ENCODE measurements around the gene DISP1.

DISP1 gene

DNA sequence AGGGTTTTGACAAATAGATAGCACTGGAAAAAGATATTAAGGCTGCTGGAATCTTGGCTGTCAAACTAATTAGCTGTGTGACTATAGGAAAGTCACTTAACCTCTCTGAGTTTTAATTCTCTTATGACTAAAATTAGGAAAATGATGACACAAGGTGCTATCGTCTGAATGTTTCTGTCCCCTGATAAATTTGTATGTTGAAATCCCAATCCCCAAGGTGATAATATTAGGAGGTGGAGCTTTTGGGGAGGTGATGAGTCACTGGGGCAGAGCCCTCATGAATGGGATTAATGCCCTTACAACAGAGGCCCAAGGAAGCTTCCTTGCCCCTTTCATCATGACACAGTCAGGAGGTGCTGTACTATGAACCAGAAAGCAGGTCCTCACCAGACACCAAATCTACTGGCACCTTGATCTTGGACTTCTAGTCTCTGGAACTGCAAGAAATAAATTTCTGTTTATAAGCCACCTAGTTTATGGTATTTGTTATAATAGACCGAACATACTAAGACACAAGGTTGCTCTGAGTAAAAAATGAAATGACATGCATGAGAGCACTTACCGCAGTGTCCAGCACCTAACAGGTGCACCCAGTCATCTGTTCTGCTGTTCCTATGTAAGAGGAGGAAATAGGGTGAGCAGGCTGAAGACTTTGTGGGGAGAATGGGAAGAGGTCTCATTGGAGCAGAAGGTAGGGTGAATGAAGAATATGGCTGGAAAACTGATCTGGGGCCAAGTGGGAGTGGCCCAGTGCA lies 26.3 kb upstream of the DISP1 start:
- no peak overlapping the region for H2BK15ac ChIP-seq (ENCODE audit: low read depth, poor library complexity, severe bottlenecking)
- no peak overlapping the region for H3K23ac ChIP-seq (ENCODE audit: low read length in 2 of 2)
- 91% methylated on average over 3 of the region's 3 CpGs for WGBS
- H3K36me3 ChIP-seq (ENCODE audit: control insufficient read depth in 1 of 2, insufficient read depth in 2 of 2, low read depth in 1 of 2, low read length in 2 of 2), result no peaks in the 10 kb centered on the region
- H2BK12ac ChIP-seq (ENCODE audit: low read length in 2 of 2), result no peak overlapping the region
- no peak overlapping the region for H3K27ac ChIP-seq (ENCODE audit: low read length, poor library complexity, severe bottlenecking)
- H4K91ac ChIP-seq (ENCODE audit: low read length), result no peak overlapping the region
- DNase-seq, result no peak
- H3K9me3 ChIP-seq (ENCODE audit: control insufficient read depth, low read length), result no peaks in the 10 kb centered on the region
- H2AK5ac ChIP-seq (ENCODE audit: low read length, severe bottlenecking), result no peak overlapping the region
- peaks cover 3% of the 10 kb centered on the region for H3K4me1 ChIP-seq (ENCODE audit: control insufficient read depth, insufficient read depth, low read depth, low read length)
- no peak overlapping the region for H2BK5ac ChIP-seq (ENCODE audit: low read depth, low read length, poor library complexity, severe bottlenecking)
- H3K14ac ChIP-seq (ENCODE audit: low read length in 2 of 2), result no peak overlapping the region
- no peak overlapping the region for H2AFZ ChIP-seq (ENCODE audit: low read depth, low read length)
- no peak overlapping the region for H3K4me3 ChIP-seq (ENCODE audit: insufficient read depth in 1 of 2, low read depth in 1 of 2, low read length in 2 of 2)
- peak overlapping the region; percentile 4 for H3K9ac ChIP-seq (ENCODE audit: low read length)
- H3K18ac ChIP-seq (ENCODE audit: low read depth in 1 of 2, low read length in 2 of 2), result no peak overlapping the region
- no peak overlapping the region for H3K4me2 ChIP-seq (ENCODE audit: low read length, poor library complexity, severe bottlenecking)
- no peak overlapping the region for H3K4ac ChIP-seq (ENCODE audit: low read depth in 1 of 2, low read length in 2 of 2)
- no peak overlapping the region for H2BK120ac ChIP-seq (ENCODE audit: low read depth, low read length)
- no peaks in the 10 kb centered on the region for H3K79me1 ChIP-seq (replicated peaks; ENCODE audit: low read length, poor library complexity, severe bottlenecking)
- H4K8ac ChIP-seq (ENCODE audit: low read length), result no peak overlapping the region
- peaks cover 0 to 17% of the 10 kb centered on the region in 2 experiments for H3K27me3 ChIP-seq (ENCODE audit: control insufficient read depth in 1 of 2, insufficient read depth in 1 of 2, low read length in 2 of 2)

DNA sequence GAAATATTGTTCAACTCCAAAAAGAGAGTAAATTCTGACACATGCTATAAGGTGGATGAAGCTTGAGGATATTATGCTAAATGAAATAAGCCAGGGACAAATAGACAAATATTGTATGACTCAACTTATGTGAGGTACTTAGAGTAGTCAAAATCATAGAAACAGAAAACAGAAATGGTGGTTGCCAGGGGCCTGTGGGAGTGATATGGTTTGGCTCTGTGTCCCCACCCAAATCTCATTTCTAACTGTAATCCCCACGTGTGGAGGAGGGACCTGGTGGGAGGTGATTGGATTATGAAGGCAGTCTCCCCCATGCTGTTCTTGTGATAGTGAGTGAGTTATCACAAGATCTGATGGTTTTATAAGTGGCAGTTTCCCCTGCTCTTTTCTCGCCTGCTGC lies 24.7 kb upstream of the DISP1 start:
- Histone ChIP-seq H2BK5ac (ENCODE audit: low read depth, low read length, poor library complexity, severe bottlenecking) (no peak overlapping the region), H4K91ac (ENCODE audit: low read length) (no peak overlapping the region), H2BK12ac (ENCODE audit: low read length in 2 of 2) (no peak overlapping the region), H3K4me2 (ENCODE audit: low read length, poor library complexity, severe bottlenecking) (no peak overlapping the region), H3K27ac (ENCODE audit: low read length, poor library complexity, severe bottlenecking) (no peak overlapping the region), H3K9ac (ENCODE audit: low read length) (no peak overlapping the region), H3K23ac (ENCODE audit: low read length in 2 of 2) (no peak overlapping the region), H3K4ac (ENCODE audit: low read depth in 1 of 2, low read length in 2 of 2) (no peak overlapping the region), H4K8ac (ENCODE audit: low read length) (no peak overlapping the region), H3K9me3 (ENCODE audit: control insufficient read depth, low read length) (no peaks in the 10 kb centered on the region), H3K79me1 (replicated peaks; ENCODE audit: low read length, poor library complexity, severe bottlenecking) (no peaks in the 10 kb centered on the region), H2BK120ac (ENCODE audit: low read depth, low read length) (no peak overlapping the region), H2AK5ac (ENCODE audit: low read length, severe bottlenecking) (no peak overlapping the region), H3K27me3 (ENCODE audit: control insufficient read depth in 1 of 2, insufficient read depth in 1 of 2, low read length in 2 of 2) (peaks cover 0 to 11% of the 10 kb centered on the region in 2 experiments), H3K18ac (ENCODE audit: low read depth in 1 of 2, low read length in 2 of 2) (no peak overlapping the region), H3K4me1 (ENCODE audit: control insufficient read depth, insufficient read depth, low read depth, low read length) (peaks cover 3% of the 10 kb centered on the region), H3K4me3 (ENCODE audit: insufficient read depth in 1 of 2, low read depth in 1 of 2, low read length in 2 of 2) (no peak overlapping the region), H3K14ac (ENCODE audit: low read length in 2 of 2) (no peak overlapping the region), H3K36me3 (ENCODE audit: control insufficient read depth in 1 of 2, insufficient read depth in 2 of 2, low read depth in 1 of 2, low read length in 2 of 2) (no peaks in the 10 kb centered on the region), H2BK15ac (ENCODE audit: low read depth, poor library complexity, severe bottlenecking) (no peak overlapping the region), H2AFZ (ENCODE audit: low read depth, low read length) (no peak overlapping the region)
- no peak for DNase-seq
- 79% methylated on average over 2 of the region's 2 CpGs for WGBS

DNA sequence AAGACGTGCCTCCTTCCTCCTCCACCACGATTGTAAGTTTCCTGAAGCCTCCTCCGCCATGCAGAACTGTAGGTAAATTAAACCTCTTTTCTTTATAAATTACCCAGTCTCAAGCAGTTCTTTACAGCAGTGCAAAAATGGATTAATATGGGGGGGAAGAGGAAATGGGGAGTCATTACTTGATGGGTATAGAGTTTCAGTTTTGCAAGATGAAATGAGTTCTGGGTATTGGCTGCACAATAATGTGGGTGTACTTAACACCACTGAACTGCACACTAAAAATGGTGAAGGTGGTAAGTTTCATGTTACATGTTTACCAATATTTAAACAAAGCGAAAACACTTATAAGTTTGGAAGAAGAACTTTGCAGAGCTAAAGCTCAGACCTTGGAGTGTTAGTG lies 24.3 kb upstream of the DISP1 start:
- Histone ChIP-seq H3K4me2 (ENCODE audit: low read length, poor library complexity, severe bottlenecking) (no peak overlapping the region), H2BK15ac (ENCODE audit: low read depth, poor library complexity, severe bottlenecking) (no peak overlapping the region), H3K14ac (ENCODE audit: low read length in 2 of 2) (no peak overlapping the region), H3K4me3 (ENCODE audit: insufficient read depth in 1 of 2, low read depth in 1 of 2, low read length in 2 of 2) (no peak overlapping the region), H3K27me3 (ENCODE audit: control insufficient read depth in 1 of 2, insufficient read depth in 1 of 2, low read length in 2 of 2) (peaks cover 0 to 11% of the 10 kb centered on the region in 2 experiments), H3K4me1 (ENCODE audit: control insufficient read depth, insufficient read depth, low read depth, low read length) (peaks cover 3% of the 10 kb centered on the region), H2AFZ (ENCODE audit: low read depth, low read length) (no peak overlapping the region), H2AK5ac (ENCODE audit: low read length, severe bottlenecking) (no peak overlapping the region), H4K8ac (ENCODE audit: low read length) (no peak overlapping the region), H3K18ac (ENCODE audit: low read depth in 1 of 2, low read length in 2 of 2) (no peak overlapping the region), H3K9me3 (ENCODE audit: control insufficient read depth, low read length) (no peaks in the 10 kb centered on the region), H3K23ac (ENCODE audit: low read length in 2 of 2) (no peak overlapping the region), H3K4ac (ENCODE audit: low read depth in 1 of 2, low read length in 2 of 2) (no peak overlapping the region), H3K9ac (ENCODE audit: low read length) (no peak overlapping the region), H3K27ac (ENCODE audit: low read length, poor library complexity, severe bottlenecking) (no peak overlapping the region), H2BK5ac (ENCODE audit: low read depth, low read length, poor library complexity, severe bottlenecking) (no peak overlapping the region), H3K36me3 (ENCODE audit: control insufficient read depth in 1 of 2, insufficient read depth in 2 of 2, low read depth in 1 of 2, low read length in 2 of 2) (no peaks in the 10 kb centered on the region), H2BK12ac (ENCODE audit: low read length in 2 of 2) (no peak overlapping the region), H2BK120ac (ENCODE audit: low read depth, low read length) (no peak overlapping the region), H3K79me1 (replicated peaks; ENCODE audit: low read length, poor library complexity, severe bottlenecking) (no peaks in the 10 kb centered on the region), H4K91ac (ENCODE audit: low read length) (no peak overlapping the region)
- no peak for DNase-seq
- WGBS, result 82% methylated on average over 3 of the region's 4 CpGs

DNA sequence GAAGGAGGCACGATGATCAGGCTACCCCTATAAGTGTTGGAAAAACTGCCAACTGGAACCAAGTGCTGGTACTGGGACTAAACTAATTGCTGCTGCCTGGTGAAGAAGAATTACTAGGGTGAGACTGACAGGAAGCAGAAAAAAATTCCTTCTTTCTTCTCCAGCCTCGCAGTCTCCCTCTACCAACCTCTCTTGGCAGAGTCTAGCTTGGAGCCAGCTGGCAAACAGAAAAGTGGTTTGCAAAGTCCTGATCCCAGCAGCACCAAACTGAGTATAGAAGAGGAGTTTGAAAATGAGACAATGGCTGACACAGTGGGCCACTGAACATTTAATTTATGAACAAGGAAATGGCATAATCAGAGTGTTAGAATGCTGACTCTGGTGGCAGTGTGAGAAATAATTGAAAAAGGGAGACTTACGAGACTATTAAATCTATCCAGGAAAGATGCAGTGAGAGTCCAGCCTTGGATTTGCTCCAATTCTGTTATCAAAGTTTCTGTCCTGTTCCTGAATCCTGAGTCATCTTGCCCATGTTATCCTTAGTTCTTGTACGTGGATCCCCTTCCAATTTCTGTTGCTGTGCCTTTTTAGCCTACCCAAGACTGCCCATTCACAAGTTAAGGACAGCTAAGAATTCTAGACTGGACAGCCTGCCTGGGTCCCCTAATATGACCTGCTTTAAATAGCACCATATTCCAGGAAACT lies 23.7 kb upstream of the DISP1 start:
- Histone ChIP-seq H3K9ac (ENCODE audit: low read length) (no peak overlapping the region), H3K79me1 (replicated peaks; ENCODE audit: low read length, poor library complexity, severe bottlenecking) (no peaks in the 10 kb centered on the region), H3K4ac (ENCODE audit: low read depth in 1 of 2, low read length in 2 of 2) (no peak overlapping the region), H3K9me3 (ENCODE audit: control insufficient read depth, low read length) (no peaks in the 10 kb centered on the region), H4K8ac (ENCODE audit: low read length) (no peak overlapping the region), H3K23ac (ENCODE audit: low read length in 2 of 2) (no peak overlapping the region), H2BK15ac (ENCODE audit: low read depth, poor library complexity, severe bottlenecking) (no peak overlapping the region), H3K4me2 (ENCODE audit: low read length, poor library complexity, severe bottlenecking) (no peak overlapping the region), H2AFZ (ENCODE audit: low read depth, low read length) (no peak overlapping the region), H2BK12ac (ENCODE audit: low read length in 2 of 2) (no peak overlapping the region), H3K27me3 (ENCODE audit: control insufficient read depth in 1 of 2, insufficient read depth in 1 of 2, low read length in 2 of 2) (peaks cover 0 to 11% of the 10 kb centered on the region in 2 experiments), H3K4me3 (ENCODE audit: insufficient read depth in 1 of 2, low read depth in 1 of 2, low read length in 2 of 2) (no peak overlapping the region), H3K4me1 (ENCODE audit: control insufficient read depth, insufficient read depth, low read depth, low read length) (peaks cover 3% of the 10 kb centered on the region), H4K91ac (ENCODE audit: low read length) (no peak overlapping the region), H2BK5ac (ENCODE audit: low read depth, low read length, poor library complexity, severe bottlenecking) (no peak overlapping the region), H2BK120ac (ENCODE audit: low read depth, low read length) (no peak overlapping the region), H3K36me3 (ENCODE audit: control insufficient read depth in 1 of 2, insufficient read depth in 2 of 2, low read depth in 1 of 2, low read length in 2 of 2) (no peaks in the 10 kb centered on the region), H2AK5ac (ENCODE audit: low read length, severe bottlenecking) (no peak overlapping the region), H3K27ac (ENCODE audit: low read length, poor library complexity, severe bottlenecking) (no peak overlapping the region), H3K14ac (ENCODE audit: low read length in 2 of 2) (no peak overlapping the region), H3K18ac (ENCODE audit: low read depth in 1 of 2, low read length in 2 of 2) (no peak overlapping the region)
- no peak for DNase-seq
- WGBS, result 70% methylated on average over 3 of the region's 4 CpGs
